ENCODE data around the gene SPECC1. TPM values are rescaled to one million over a fixed set of nuclear protein-coding genes. Genes with fewer than 3 reads are reported as not detected.

Gene SPECC1
- total and polyA plus RNA-seq, 10 of the 15 experiments (the other 5 are each of a cell fraction or from before 2014, with no cell fraction given) = 6.4 to 40.6 (median 23.9) TPM

DNA sequence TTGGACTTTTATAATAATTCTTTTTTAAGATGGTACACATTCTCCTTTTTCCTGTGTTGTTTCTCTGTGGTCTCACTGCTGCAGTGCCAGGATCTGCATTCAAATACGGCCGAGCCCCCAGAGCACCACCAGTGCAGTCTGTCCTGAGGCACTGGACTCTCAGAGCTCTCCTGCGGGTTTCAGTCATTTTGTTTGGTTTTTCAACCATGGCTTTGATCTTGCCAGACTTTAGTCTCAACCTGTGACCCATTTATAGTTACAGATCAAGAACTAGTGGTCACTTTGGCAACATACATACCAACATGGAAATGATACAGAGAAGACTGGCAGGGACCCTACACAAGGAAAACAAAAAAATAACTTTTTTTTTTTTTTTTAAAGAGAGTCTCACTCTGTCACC lies 280.8 kb downstream of the SPECC1 start:
- ATAC-seq = no peak
- Histone ChIP-seq H3K4me2 (ENCODE audit: control insufficient read depth, insufficient read depth) (no peak overlapping the region), H3K27me3 (replicated peaks in 1 of 2; ENCODE audit: control insufficient read depth in 2 of 2, insufficient read depth in 2 of 2, low read length in 1 of 2) (no peaks in the 10 kb centered on the region), H3K4me1 (ENCODE audit: control insufficient read depth, insufficient read depth, low read length) (no peaks in the 10 kb centered on the region), H3K4me3 (no peak overlapping the region), H2AFZ (ENCODE audit: control insufficient read depth, low read depth, low read length) (no peak overlapping the region), H3K36me3 (ENCODE audit: control insufficient read depth in 2 of 2, insufficient read depth in 2 of 2, low read length in 1 of 2) (no peaks in the 10 kb centered on the region), H4K20me1 (ENCODE audit: control insufficient read depth, insufficient read depth) (no peaks in the 10 kb centered on the region), H3K79me2 (ENCODE audit: control insufficient read depth, insufficient read depth, low read length) (no peaks in the 10 kb centered on the region), H3K27ac (ENCODE audit: control insufficient read depth, insufficient read depth) (no peak overlapping the region), H3K9me3 (replicated peaks; ENCODE audit: control insufficient read depth, insufficient read depth, low read length) (no peaks in the 10 kb centered on the region), H3K9ac (ENCODE audit: control insufficient read depth, insufficient read depth, low read length) (no peak overlapping the region)
- ChIA-PET RAD21 (ENCODE audit: unreplicated experiment) (no interaction called here), POLR2A (interaction anchor here (0.7 kb wide), 1 partner anchor 1331 kb away, joined by 3 read pairs; no protein-coding TSS in a partner anchor), CTCF (no interaction called here), SMC1A (ENCODE audit: uncharacterized antibody, unreplicated experiment) (no interaction called here)
- 96% methylated on average over 3 of the region's 3 CpGs for WGBS (ENCODE audit: insufficient coverage, insufficient replicate concordance, low lambda C conversion rate, missing lambda C conversion rate)
- BruUV-seq (replicated peaks) = no TSS peak
- DNase-seq (ENCODE audit: low read depth, low spot score) = no peak
- intact Hi-C loops (cut with micrococcal nuclease; ENCODE audit: unreplicated experiment) = no loop called here
- in situ Hi-C loops (cut with MboI) = no loop called here
- TF ChIP-seq ZSCAN29 (IDR thresholded peaks at IDR 0.05) (no peak), EED (IDR thresholded peaks at IDR 0.05; ENCODE audit: low read depth) (no peak), CREB1 (IDR thresholded peaks at IDR 0.05; ENCODE audit: low read depth) (no peak), E4F1 (IDR thresholded peaks at IDR 0.05; ENCODE audit: borderline replicate concordance, partially characterized antibody) (no peak), SRF (IDR thresholded peaks at IDR 0.05; ENCODE audit: low read depth in 2 of 2, low read length in 2 of 2) (no peak), CBFB (IDR thresholded peaks at IDR 0.05; ENCODE audit: low read depth) (no peak), NR2F1 (conservative IDR thresholded peaks at IDR 0.05) (no peak), TCF7 (IDR thresholded peaks at IDR 0.05; ENCODE audit: borderline replicate concordance) (no peak), MXI1 (IDR thresholded peaks at IDR 0.05; ENCODE audit: low read depth, low read length) (no peak), BCL11A (IDR thresholded peaks at IDR 0.05; ENCODE audit: low read depth, low read length) (no peak)
- TF ChIP-seq, protein P1, sequence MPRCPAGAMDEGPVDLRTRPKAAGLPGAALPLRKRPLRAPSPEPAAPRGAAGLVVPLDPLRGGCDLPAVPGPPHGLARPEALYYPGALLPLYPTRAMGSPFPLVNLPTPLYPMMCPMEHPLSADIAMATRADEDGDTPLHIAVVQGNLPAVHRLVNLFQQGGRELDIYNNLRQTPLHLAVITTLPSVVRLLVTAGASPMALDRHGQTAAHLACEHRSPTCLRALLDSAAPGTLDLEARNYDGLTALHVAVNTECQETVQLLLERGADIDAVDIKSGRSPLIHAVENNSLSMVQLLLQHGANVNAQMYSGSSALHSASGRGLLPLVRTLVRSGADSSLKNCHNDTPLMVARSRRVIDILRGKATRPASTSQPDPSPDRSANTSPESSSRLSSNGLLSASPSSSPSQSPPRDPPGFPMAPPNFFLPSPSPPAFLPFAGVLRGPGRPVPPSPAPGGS (IDR thresholded peaks at IDR 0.05; ENCODE audit: borderline replicate concordance, insufficient read depth, low read depth, low read length, poor library complexity, severe bottlenecking) = no peak
- FAIRE-seq = no peak
